ENCODE measurements around the gene EBLN2.

Gene EBLN2

DNA sequence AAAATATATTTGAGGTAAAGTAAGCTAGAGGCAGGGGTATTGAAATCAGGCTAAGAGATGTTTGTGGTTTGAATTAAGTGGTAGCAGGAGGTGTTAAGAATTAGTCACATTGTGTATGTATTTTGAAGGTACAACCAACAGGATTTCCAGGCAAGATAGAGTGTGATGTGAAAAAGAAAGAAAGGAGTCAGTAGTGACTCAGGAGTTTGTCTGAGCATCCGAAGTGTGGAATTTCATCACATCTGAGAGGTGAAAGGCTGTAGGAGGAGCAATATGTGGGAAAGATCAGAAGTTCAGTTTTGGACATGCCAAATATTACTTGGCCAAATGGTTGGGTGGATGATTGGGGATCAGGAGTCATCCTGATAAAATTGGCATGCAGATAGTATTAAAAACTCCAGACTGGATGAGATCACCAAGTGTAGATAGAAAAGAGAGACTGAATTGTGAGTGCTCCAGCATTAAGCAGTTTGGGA lies 32.1 kb upstream of the EBLN2 start:
- H3K36me3 ChIP-seq (ENCODE audit: insufficient read depth, low read length): peaks cover 13% of the 10 kb centered on the region; the same call in 1 of the 2 replicates
- no peak for TF ChIP-seq FOXP2 (optimal IDR thresholded peaks at IDR 0.05; ENCODE audit: control extremely low read depth, extremely low read length, insufficient read depth)
- H3K9me3 ChIP-seq (ENCODE audit: low read depth, low read length): no peaks in the 10 kb centered on the region
- 0 out of 2 replicates have a peak overlapping the region, but pooled peaks have one; percentile 13 for H3K27ac ChIP-seq
- H3K4me3 ChIP-seq: no peak overlapping the region
- DNase-seq (ENCODE audit: low read depth, low spot score): no peak
- no peak overlapping the region for H3K9ac ChIP-seq (ENCODE audit: insufficient read length)

DNA sequence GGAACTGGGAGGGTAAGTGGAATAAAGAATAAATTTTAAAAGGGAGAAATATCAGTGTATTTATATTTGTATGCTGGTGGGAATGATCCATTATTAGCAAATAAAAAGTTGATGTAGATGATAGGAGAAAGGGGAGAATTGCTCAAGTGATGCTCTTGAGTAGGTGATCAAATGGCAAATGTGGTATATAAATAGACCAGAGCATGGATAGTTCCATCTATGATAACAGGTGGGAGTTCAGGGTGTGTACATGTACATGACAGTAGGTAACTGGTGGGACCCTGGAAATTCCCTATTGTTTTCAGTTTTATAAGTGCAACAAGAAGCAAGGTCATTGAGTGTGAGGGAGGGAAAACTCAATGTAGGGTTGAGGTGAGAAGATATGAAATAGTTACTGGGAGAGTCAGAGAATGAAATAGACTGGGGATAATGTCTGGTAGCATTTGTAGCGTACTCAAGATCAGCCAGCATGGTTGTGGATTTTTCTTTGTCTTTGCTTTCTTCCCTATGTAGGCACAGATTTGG lies 31.3 kb upstream of the EBLN2 start:
- TF ChIP-seq EZH2 (IDR thresholded peaks at IDR 0.05) (no peak), POLR2AphosphoS5 (IDR thresholded peaks at IDR 0.05; ENCODE audit: borderline replicate concordance, low read depth, low read length) (no peak), FOXP2 (optimal IDR thresholded peaks at IDR 0.05; ENCODE audit: control extremely low read depth, extremely low read length, insufficient read depth) (no peak)
- Histone ChIP-seq H3K36me3 (ENCODE audit: insufficient read depth, low read length) (peaks cover 13% of the 10 kb centered on the region; the same call in 1 of the 2 replicates), H3K9me3 (ENCODE audit: low read depth, low read length) (no peaks in the 10 kb centered on the region), H3K9ac (ENCODE audit: insufficient read length) (no peak overlapping the region), H3K27ac (no peak overlapping the region), H3K4me3 (no peak overlapping the region)
- no peak for DNase-seq (ENCODE audit: low read depth, low spot score)

DNA sequence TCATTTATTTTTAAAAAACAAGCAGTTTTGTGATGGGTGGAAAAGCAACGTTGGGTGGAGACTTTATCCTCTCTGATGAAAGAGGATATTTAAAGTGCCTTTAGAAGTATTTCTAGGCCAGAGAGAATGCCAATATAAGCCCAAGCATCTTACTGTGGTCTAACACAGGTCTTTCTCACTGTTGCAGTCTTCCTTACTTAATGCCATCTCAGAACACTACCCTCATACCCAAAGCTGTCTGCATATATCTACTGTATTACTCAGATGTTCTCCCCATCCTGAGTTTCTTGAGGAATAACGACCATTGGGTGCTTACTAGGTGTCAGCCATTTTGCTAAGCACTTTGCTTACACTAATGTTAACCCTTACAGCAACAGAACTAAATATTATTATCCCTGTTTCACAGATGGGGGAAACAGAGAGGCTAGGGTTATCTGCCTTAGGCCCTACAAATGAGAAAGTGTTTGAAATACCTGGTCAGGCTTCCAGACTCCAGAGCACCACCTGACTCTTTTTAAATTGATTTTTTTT lies 29.8 kb upstream of the EBLN2 start:
- Histone ChIP-seq H3K9ac (ENCODE audit: insufficient read length) (no peak overlapping the region), H3K9me3 (ENCODE audit: low read depth, low read length) (no peaks in the 10 kb centered on the region), H3K27ac (no peak overlapping the region), H3K36me3 (ENCODE audit: insufficient read depth, low read length) (peaks cover 13% of the 10 kb centered on the region; the same call in 1 of the 2 replicates), H3K4me3 (no peak overlapping the region)
- TF ChIP-seq FOXP2 (optimal IDR thresholded peaks at IDR 0.05; ENCODE audit: control extremely low read depth, extremely low read length, insufficient read depth): no peak
- TF ChIP-seq EZH2 (IDR thresholded peaks at IDR 0.05): no peak
- TF ChIP-seq POLR2AphosphoS5 (IDR thresholded peaks at IDR 0.05; ENCODE audit: borderline replicate concordance, low read depth, low read length): no peak
- no peak for DNase-seq (ENCODE audit: low read depth, low spot score)

DNA sequence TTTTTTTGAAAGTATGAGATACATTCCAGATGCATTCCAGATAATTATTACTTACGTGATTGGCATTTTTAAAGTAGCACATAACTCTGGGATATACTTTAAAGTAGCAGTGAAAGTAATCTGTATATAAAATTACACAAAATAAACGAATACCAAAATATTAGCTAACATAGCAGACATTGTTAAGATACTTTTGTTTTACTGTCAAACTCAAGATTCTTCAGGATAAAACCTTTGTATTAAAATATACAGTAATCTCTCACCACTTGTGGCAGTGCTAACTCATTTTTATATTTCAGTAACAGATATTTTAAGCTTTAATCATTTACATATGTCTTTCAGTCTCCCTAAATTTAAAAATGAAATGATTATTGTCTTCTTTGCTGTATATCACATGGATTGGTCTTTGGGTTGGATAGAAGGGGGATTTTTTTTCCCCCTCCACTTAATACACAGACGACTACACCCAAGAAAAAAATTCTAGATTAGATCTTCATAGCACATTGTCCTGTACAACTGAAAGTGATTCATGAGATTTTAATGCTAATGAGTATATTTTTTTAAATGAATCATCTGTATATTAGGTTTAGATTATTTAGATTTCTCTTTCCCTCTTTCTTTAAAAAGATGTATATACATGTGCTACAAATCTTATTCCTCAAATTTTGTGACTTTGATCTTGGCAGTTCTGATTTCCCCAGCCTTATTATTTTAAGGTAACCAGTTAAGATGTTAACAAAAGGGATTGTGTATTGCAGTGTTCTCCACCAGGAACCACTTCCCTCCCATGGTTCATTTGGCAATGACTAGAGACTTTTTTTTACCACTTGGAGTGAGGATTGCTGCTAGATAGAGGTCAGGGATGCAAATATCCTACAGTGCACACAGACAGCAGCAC lies 24.5 kb upstream of the EBLN2 start:
- Histone ChIP-seq H3K9ac (ENCODE audit: insufficient read length) (no peak overlapping the region), H3K4me3 (no peak overlapping the region), H3K36me3 (ENCODE audit: insufficient read depth, low read length) (peaks cover 6% of the 10 kb centered on the region; the same call in 1 of the 2 replicates), H3K27ac (peak overlapping the region; percentile 44; the same call in 1 of the 2 replicates), H3K9me3 (ENCODE audit: low read depth, low read length) (no peaks in the 10 kb centered on the region)
- TF ChIP-seq EZH2 (IDR thresholded peaks at IDR 0.05): no peak
- no peak for DNase-seq (ENCODE audit: low read depth, low spot score)

DNA sequence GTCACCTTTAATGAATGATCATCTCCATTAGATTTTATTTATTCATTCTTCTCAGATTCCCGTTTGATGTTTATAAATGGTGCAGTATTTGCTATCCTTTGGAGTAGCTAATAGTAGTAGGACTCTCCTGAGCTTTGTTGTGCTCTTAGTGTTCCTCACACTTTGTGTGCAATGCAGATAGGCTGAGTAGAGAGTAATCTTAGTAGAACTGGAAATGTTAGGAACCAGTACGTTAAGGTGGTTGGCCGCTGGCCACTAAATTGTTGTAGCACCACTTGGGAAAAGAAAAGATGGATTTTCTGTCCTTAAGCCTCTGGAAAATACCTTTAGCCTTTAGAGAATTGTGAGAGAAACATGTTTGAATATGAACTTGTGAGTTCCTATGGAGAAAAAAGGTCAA lies 19.9 kb upstream of the EBLN2 start:
- DNase-seq (ENCODE audit: low read depth, low spot score): no peak
- Histone ChIP-seq H3K9ac (ENCODE audit: insufficient read length) (no peak overlapping the region), H3K9me3 (ENCODE audit: low read depth, low read length) (no peaks in the 10 kb centered on the region), H3K4me3 (no peak overlapping the region), H3K36me3 (ENCODE audit: insufficient read depth, low read length) (no peaks in the 10 kb centered on the region), H3K27ac (0 out of 2 replicates have a peak overlapping the region, but pooled peaks have one; percentile 25)
- TF ChIP-seq FOXP2 (optimal IDR thresholded peaks at IDR 0.05; ENCODE audit: control extremely low read depth, extremely low read length, insufficient read depth) (no peak), EZH2 (IDR thresholded peaks at IDR 0.05) (no peak), POLR2AphosphoS5 (IDR thresholded peaks at IDR 0.05; ENCODE audit: borderline replicate concordance, low read depth, low read length) (no peak)

DNA sequence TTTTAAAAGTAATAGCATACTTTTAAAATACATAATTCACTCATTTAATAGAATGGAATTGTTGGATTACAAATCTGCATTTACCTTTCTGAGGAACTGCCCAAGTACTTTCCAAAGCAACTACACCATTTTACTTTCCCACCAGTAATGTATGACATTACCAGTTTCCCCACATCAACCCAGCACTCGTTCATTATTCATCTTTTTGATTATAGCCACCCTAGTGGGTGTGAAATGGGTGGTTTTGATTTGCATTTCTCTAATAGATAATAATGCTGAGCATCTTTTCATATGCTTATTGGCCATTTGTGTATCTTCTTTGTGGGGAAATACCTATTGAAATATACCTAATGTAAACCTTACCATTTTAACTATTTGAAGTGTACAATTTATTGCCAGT lies 18.0 kb upstream of the EBLN2 start:
- Histone ChIP-seq H3K36me3 (ENCODE audit: insufficient read depth, low read length) (no peaks in the 10 kb centered on the region; the same call in 1 of the 2 replicates), H3K9ac (ENCODE audit: insufficient read length) (no peak overlapping the region), H3K4me3 (no peak overlapping the region), H3K9me3 (ENCODE audit: low read depth, low read length) (no peaks in the 10 kb centered on the region), H3K27ac (no peak overlapping the region)
- TF ChIP-seq EZH2 (IDR thresholded peaks at IDR 0.05) (no peak), FOXP2 (optimal IDR thresholded peaks at IDR 0.05; ENCODE audit: control extremely low read depth, extremely low read length, insufficient read depth) (no peak), POLR2AphosphoS5 (IDR thresholded peaks at IDR 0.05; ENCODE audit: borderline replicate concordance, low read depth, low read length) (no peak)
- DNase-seq (ENCODE audit: low read depth, low spot score): no peak

DNA sequence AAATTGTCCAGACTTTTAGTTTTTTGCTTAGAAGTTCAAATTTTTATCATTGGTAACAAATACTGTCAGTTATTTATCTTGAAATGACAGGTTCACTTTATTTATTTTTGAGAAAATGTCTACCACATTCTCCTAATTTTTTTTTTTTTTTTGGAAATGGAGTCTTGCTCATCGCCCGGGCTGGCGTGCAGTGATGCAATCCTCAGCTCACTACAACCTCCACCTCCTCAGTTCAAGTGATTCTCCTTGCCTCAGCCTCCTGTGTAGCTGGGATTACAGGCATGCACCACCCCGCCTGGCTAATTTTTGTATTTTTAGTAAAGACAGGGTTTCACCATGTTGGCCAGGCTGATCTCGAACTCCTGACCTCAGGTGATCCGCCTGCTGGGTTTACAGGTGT lies 16.1 kb upstream of the EBLN2 start:
- no peak overlapping the region for H3K27ac ChIP-seq
- DNase-seq (ENCODE audit: low read depth, low spot score): no peak
- TF ChIP-seq FOXP2 (optimal IDR thresholded peaks at IDR 0.05; ENCODE audit: control extremely low read depth, extremely low read length, insufficient read depth) (no peak), EZH2 (IDR thresholded peaks at IDR 0.05) (no peak), POLR2AphosphoS5 (IDR thresholded peaks at IDR 0.05; ENCODE audit: borderline replicate concordance, low read depth, low read length) (no peak)
- H3K4me3 ChIP-seq: no peak overlapping the region
- H3K36me3 ChIP-seq (ENCODE audit: insufficient read depth, low read length): no peaks in the 10 kb centered on the region; the same call in 1 of the 2 replicates
- H3K9ac ChIP-seq (ENCODE audit: insufficient read length): no peak overlapping the region
- no peaks in the 10 kb centered on the region for H3K9me3 ChIP-seq (ENCODE audit: low read depth, low read length)

DNA sequence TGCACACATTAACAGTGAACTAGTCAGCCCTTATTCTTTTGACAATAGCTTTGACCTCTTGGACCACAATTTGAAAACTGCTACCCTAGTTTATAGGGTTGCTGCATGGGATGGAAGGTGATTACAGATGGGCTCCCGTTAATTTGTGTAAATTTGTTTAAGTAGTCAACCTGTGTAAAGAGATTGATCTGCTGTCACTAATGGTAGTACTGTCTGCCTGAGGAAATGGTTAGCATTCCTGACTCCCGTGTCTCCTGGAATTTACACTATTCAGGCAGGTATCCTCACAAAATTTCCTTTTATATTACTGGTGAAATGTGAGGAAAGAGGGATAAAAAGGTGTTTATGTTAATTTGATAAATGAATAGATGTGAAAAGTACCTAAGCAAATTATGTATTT lies 15.3 kb upstream of the EBLN2 start:
- no peak overlapping the region for H3K27ac ChIP-seq

More for the DNA sequence above, 15.3 kb upstream of the EBLN2 start:
- TF ChIP-seq FOXP2 (optimal IDR thresholded peaks at IDR 0.05; ENCODE audit: control extremely low read depth, extremely low read length, insufficient read depth) (no peak), POLR2AphosphoS5 (IDR thresholded peaks at IDR 0.05; ENCODE audit: borderline replicate concordance, low read depth, low read length) (no peak), EZH2 (IDR thresholded peaks at IDR 0.05) (no peak)
- H3K36me3 ChIP-seq (ENCODE audit: insufficient read depth, low read length): no peaks in the 10 kb centered on the region; the same call in 1 of the 2 replicates
- H3K9me3 ChIP-seq (ENCODE audit: low read depth, low read length): no peaks in the 10 kb centered on the region
- no peak overlapping the region for H3K9ac ChIP-seq (ENCODE audit: insufficient read length)
- DNase-seq (ENCODE audit: low read depth, low spot score): no peak
- no peak overlapping the region for H3K4me3 ChIP-seq
